ENCODE results near the gene IRS1. TPM values are rescaled to one million over a fixed set of nuclear protein-coding genes. Genes with fewer than 3 reads are reported as not detected.

The IRS1 gene
- total and polyA plus RNA-seq, 2 donors from 2014 or later = 4.5 to 13.4 TPM

- no peak for DNase-seq
- no peak for FAIRE-seq
- intact Hi-C loops (cut with DNase I) = no loop called here
- Histone ChIP-seq H3K4me3 (ENCODE audit: low read length in 3 of 3) (no peak overlapping the region), H3K9ac (ENCODE audit: low read length in 3 of 3) (no peak overlapping the region), H3K27me3 (ENCODE audit: control insufficient read depth, insufficient read depth, low read length) (no peaks in the 10 kb centered on the region), H3K27ac (ENCODE audit: low read depth in 2 of 2, low read length in 2 of 2) (no peak overlapping the region), H3K36me3 (ENCODE audit: control insufficient read depth in 2 of 3, insufficient read depth in 3 of 3, low read length in 3 of 3) (no peaks in the 10 kb centered on the region), H3K9me3 (ENCODE audit: control insufficient read depth in 2 of 3, insufficient read depth in 1 of 3, low read length in 3 of 3) (peaks cover 0 to 5% (median 0%) of the 10 kb centered on the region in 3 donors), H3K4me1 (ENCODE audit: control insufficient read depth in 2 of 3, insufficient read depth in 2 of 3, low read depth in 1 of 3, low read length in 3 of 3) (peaks cover 3 to 13% (median 9%) of the 10 kb centered on the region in 3 donors)
- TF ChIP-seq CTCF (IDR thresholded peaks at IDR 0.05; ENCODE audit: borderline replicate concordance, extremely low read depth, insufficient read depth) = no peak
These were observed 11.6 kb downstream of the IRS1 start for GRCh38 chr2:226788064-226788463.

GRCh38 chr2:226783885-226784284 lies 15.7 kb downstream of the IRS1 start:
- Histone ChIP-seq H3K4me1 (ENCODE audit: control insufficient read depth in 2 of 3, insufficient read depth in 2 of 3, low read depth in 1 of 3, low read length in 3 of 3) (no peaks in the 10 kb centered on the region), H3K27me3 (ENCODE audit: control insufficient read depth, insufficient read depth, low read length) (no peaks in the 10 kb centered on the region), H3K4me3 (ENCODE audit: low read length in 3 of 3) (no peak overlapping the region), H3K36me3 (ENCODE audit: control insufficient read depth in 2 of 3, insufficient read depth in 3 of 3, low read length in 3 of 3) (no peaks in the 10 kb centered on the region), H3K27ac (ENCODE audit: low read depth in 2 of 2, low read length in 2 of 2) (no peak overlapping the region), H3K9me3 (ENCODE audit: control insufficient read depth in 2 of 3, insufficient read depth in 1 of 3, low read length in 3 of 3) (peaks cover 0 to 5% (median 0%) of the 10 kb centered on the region in 3 donors), H3K9ac (ENCODE audit: low read length in 3 of 3) (no peak overlapping the region)
- intact Hi-C loops (cut with DNase I) = no loop called here
- no peak for TF ChIP-seq CTCF (IDR thresholded peaks at IDR 0.05; ENCODE audit: borderline replicate concordance, extremely low read depth, insufficient read depth)
- FAIRE-seq = no peak
- no peak for DNase-seq

GRCh38 chr2:226782092-226782713 lies 17.4 kb downstream of the IRS1 start:
- peaks cover 0 to 5% (median 0%) of the 10 kb centered on the region in 3 donors for H3K9me3 ChIP-seq (ENCODE audit: control insufficient read depth in 2 of 3, insufficient read depth in 1 of 3, low read length in 3 of 3)
- H3K4me3 ChIP-seq (ENCODE audit: low read length in 3 of 3) = no peak overlapping the region
- H3K36me3 ChIP-seq (ENCODE audit: control insufficient read depth in 2 of 3, insufficient read depth in 3 of 3, low read length in 3 of 3) = no peaks in the 10 kb centered on the region
- FAIRE-seq (no peak), DNase-seq (peak in 2 of 5 donors; percentile 52 to 90)
- intact Hi-C loops (cut with DNase I) = no loop called here
- H3K9ac ChIP-seq (ENCODE audit: low read length in 3 of 3) = no peak overlapping the region
- no peaks in the 10 kb centered on the region for H3K4me1 ChIP-seq (ENCODE audit: control insufficient read depth in 2 of 3, insufficient read depth in 2 of 3, low read depth in 1 of 3, low read length in 3 of 3)
- no peak overlapping the region for H3K27ac ChIP-seq (ENCODE audit: low read depth in 2 of 2, low read length in 2 of 2)
- no peaks in the 10 kb centered on the region for H3K27me3 ChIP-seq (ENCODE audit: control insufficient read depth, insufficient read depth, low read length)
- no peak for TF ChIP-seq CTCF (IDR thresholded peaks at IDR 0.05; ENCODE audit: borderline replicate concordance, extremely low read depth, insufficient read depth)

- peak; percentile 50 for FAIRE-seq
- intact Hi-C loops (cut with DNase I) = no loop called here
- H3K4me1 ChIP-seq (ENCODE audit: control insufficient read depth in 2 of 3, insufficient read depth in 2 of 3, low read depth in 1 of 3, low read length in 3 of 3) = no peaks in the 10 kb centered on the region
These were observed 19.2 kb downstream of the IRS1 start for GRCh38 chr2:226780431-226780830.

More at GRCh38 chr2:226780431-226780830, 19.2 kb downstream of the IRS1 start:
- TF ChIP-seq CTCF (IDR thresholded peaks at IDR 0.05; ENCODE audit: borderline replicate concordance, extremely low read depth, insufficient read depth) = no peak
- no peak overlapping the region for H3K4me3 ChIP-seq (ENCODE audit: low read length in 3 of 3)
- H3K36me3 ChIP-seq (ENCODE audit: control insufficient read depth in 2 of 3, insufficient read depth in 3 of 3, low read length in 3 of 3) = no peaks in the 10 kb centered on the region
- DNase-seq = no peak
- H3K9ac ChIP-seq (ENCODE audit: low read length in 3 of 3) = no peak overlapping the region
- H3K27ac ChIP-seq (ENCODE audit: low read depth in 2 of 2, low read length in 2 of 2) = no peak overlapping the region
- H3K9me3 ChIP-seq (ENCODE audit: control insufficient read depth in 2 of 3, insufficient read depth in 1 of 3, low read length in 3 of 3) = peaks cover 0 to 5% (median 0%) of the 10 kb centered on the region in 3 donors
- no peaks in the 10 kb centered on the region for H3K27me3 ChIP-seq (ENCODE audit: control insufficient read depth, insufficient read depth, low read length)
